SU-DHL-6 (cell line): ENCODE measurements around the gene HECTD1.
"Not testable (repeated sequence)": the region's sequence is repeated elsewhere in the genome, so short reads cannot be mapped to it uniquely, and the experiment has no call there.

Experiments
- EZH2phosphoT487 ChIP-seq: fragments of 200-600 bp; sonication (generic), shearing (Covaris generic); conservative IDR thresholded peaks from 2 replicates; pipeline ENCODE4 v1.6.1; 2018; ENCODE audit warnings: mild to moderate bottlenecking, antibody characterized with exemption, low read length, moderate library complexity, mixed read lengths
- TF ChIP-seq, protein P1 (sequence below): fragments of 200-600 bp; sonication (generic); IDR thresholded peaks from one replicate; pipeline ENCODE4 v1.5.1; 2017; ENCODE audit warnings: antibody characterized with exemption, mild to moderate bottlenecking, low read length, moderate library complexity; ENCODE audit not compliant: insufficient read depth, poor library complexity, severe bottlenecking

DNA sequence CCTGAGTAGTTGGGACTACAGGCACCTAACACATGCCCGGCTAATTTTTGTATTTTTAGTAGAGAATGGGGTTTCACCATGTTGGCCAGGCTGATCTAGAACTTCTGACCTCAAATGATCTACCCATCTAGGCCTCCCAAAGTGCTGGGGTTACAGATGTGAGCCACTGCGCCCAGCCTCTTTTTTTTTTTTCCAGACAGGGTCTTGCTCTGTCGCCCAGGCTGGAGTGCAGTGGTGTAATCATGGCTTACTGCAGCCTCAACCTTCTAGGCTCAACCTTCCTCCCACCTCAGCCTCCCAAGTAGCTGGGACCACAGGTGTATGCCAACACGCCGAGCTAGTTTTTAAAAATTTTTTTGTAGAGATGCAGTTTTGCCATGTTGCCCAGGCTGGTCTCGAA lies 25.6 kb downstream of the HECTD1 start:
- not testable (repeated sequence) for TF ChIP-seq EZH2phosphoT487
- TF ChIP-seq, protein P1, sequence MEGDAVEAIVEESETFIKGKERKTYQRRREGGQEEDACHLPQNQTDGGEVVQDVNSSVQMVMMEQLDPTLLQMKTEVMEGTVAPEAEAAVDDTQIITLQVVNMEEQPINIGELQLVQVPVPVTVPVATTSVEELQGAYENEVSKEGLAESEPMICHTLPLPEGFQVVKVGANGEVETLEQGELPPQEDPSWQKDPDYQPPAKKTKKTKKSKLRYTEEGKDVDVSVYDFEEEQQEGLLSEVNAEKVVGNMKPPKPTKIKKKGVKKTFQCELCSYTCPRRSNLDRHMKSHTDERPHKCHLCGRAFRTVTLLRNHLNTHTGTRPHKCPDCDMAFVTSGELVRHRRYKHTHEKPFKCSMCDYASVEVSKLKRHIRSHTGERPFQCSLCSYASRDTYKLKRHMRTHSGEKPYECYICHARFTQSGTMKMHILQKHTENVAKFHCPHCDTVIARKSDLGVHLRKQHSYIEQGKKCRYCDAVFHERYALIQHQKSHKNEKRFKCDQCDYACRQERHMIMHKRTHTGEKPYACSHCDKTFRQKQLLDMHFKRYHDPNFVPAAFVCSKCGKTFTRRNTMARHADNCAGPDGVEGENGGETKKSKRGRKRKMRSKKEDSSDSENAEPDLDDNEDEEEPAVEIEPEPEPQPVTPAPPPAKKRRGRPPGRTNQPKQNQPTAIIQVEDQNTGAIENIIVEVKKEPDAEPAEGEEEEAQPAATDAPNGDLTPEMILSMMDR = not testable (repeated sequence)
